Kidney epithelial cell (primary cell): ENCODE results near the gene BCAM. TPM values are rescaled to one million over a fixed set of nuclear protein-coding genes. Genes with fewer than 3 reads are reported as not detected.
"Not testable (repeated sequence)": the region's sequence is repeated elsewhere in the genome, so short reads cannot be mapped to it uniquely, and the experiment has no call there.

Experiments
- DNase-seq: peaks from one replicate; pipeline ENCODE4 v3.0.0-alpha.2; 2010; ENCODE audit warnings: low read depth
- H3K27me3 ChIP-seq: 2 replicates; pipeline ENCODE4 v1.6.0; 2011; ENCODE audit warnings: low read length; ENCODE audit not compliant: control insufficient read depth, insufficient read depth
- H3K36me3 ChIP-seq: 2 replicates; pipeline ENCODE4 v1.5.1; 2011; ENCODE audit warnings: low read length; ENCODE audit not compliant: control insufficient read depth, insufficient read depth
- H3K4me3 ChIP-seq: 2 replicates; pipeline ENCODE4 v1.5.1; 2011; ENCODE audit warnings: low read depth, mild to moderate bottlenecking, control low read depth, low read length
- CTCF ChIP-seq: IDR thresholded peaks from 2 replicates; pipeline ENCODE4 v1.5.1; 2011; ENCODE audit warnings: mild to moderate bottlenecking, moderate library complexity, low read length, control low read depth, inconsistent platforms; ENCODE audit not compliant: insufficient read depth, poor library complexity, severe bottlenecking
- total RNA-seq: library from RNA; depleted of rRNA; stranded (reverse); fragments of >200 nt; gene quantifications from 2 replicates; pipeline ENCODE4 v1.2.3, GENCODE V29; 2015

The BCAM gene
- total RNA-seq, 1 donor from 2014 or later = 27.6 TPM

GRCh38 chr19:44822670-44823372 is 13.9 kb downstream of the BCAM start:
- no peak overlapping the region for H3K4me3 ChIP-seq
- no peak for DNase-seq
- H3K27me3 ChIP-seq = peaks cover 3% of the 10 kb centered on the region
- TF ChIP-seq CTCF = no peak
- H3K36me3 ChIP-seq = no peaks in the 10 kb centered on the region

GRCh38 chr19:44823373-44823698 is 14.4 kb downstream of the BCAM start:
- no peak overlapping the region for H3K4me3 ChIP-seq
- no peak for TF ChIP-seq CTCF
- peaks cover 3% of the 10 kb centered on the region for H3K27me3 ChIP-seq
- H3K36me3 ChIP-seq = no peaks in the 10 kb centered on the region
- no peak for DNase-seq

GRCh38 chr19:44824761-44825160 is 15.9 kb downstream of the BCAM start:
- H3K27me3 ChIP-seq = peaks cover 3% of the 10 kb centered on the region
- H3K36me3 ChIP-seq = no peaks in the 10 kb centered on the region
- no peak for DNase-seq
- TF ChIP-seq CTCF = no peak
- no peak overlapping the region for H3K4me3 ChIP-seq

- not testable (repeated sequence) for DNase-seq, H3K36me3 ChIP-seq, H3K27me3 ChIP-seq, H3K4me3 ChIP-seq
Observed at GRCh38 chr19:44832875-44833274, 24.0 kb downstream of the BCAM start.

GRCh38 chr19:44834399-44834798 is 25.5 kb downstream of the BCAM start:
- not testable (repeated sequence) for H3K4me3 ChIP-seq, DNase-seq, H3K36me3 ChIP-seq, H3K27me3 ChIP-seq

GRCh38 chr19:44839276-44839675 is 30.4 kb downstream of the BCAM start:
- no peak for DNase-seq
- H3K36me3 ChIP-seq = no peaks in the 10 kb centered on the region
- no peak for TF ChIP-seq CTCF

GRCh38 chr19:44840811-44841210 is 31.9 kb downstream of the BCAM start:
- H3K27me3 ChIP-seq = no peaks in the 10 kb centered on the region
- DNase-seq = no peak
- TF ChIP-seq CTCF = no peak
- H3K4me3 ChIP-seq = no peak overlapping the region
- no peaks in the 10 kb centered on the region for H3K36me3 ChIP-seq

More at GRCh38 chr19:44839276-44839675, 30.4 kb downstream of the BCAM start:
- Histone ChIP-seq H3K27me3 (no peaks in the 10 kb centered on the region), H3K4me3 (no peak overlapping the region)
